GM12878 (cell line): Measurements from ENCODE around the gene ZBED1. TPM values are rescaled to one million over a fixed set of nuclear protein-coding genes. Genes with fewer than 3 reads are reported as not detected.
"Not testable (repeated sequence)": the region's sequence is repeated elsewhere in the genome, so short reads cannot be mapped to it uniquely, and the experiment has no call there.

Source experiments
- ATAC-seq: fragments of 200-7000 bp; cut with Tn5 transposase; 3 replicates; pipeline ENCODE4 v1.9.1; 2020; ENCODE audit warnings: mild to moderate bottlenecking, moderate library complexity
- BruUV-seq: library from RNA; stranded (reverse); fragments of 400-500 nt; replicated peaks from 2 replicates; lab custom pipeline; 2021; lab: Mats Ljungman, UMichigan
- CTCF ChIA-PET: fragments of 300-600 bp; sonication (Branson Sonifier 250); formaldehyde crosslinking; extraction: SDS; loops from one replicate; lab custom pipeline; 2021; ENCODE audit warnings: inconsistent platforms; lab: Yijun Ruan, JAX
- POLR2A ChIA-PET: fragments of 350-600 bp; formaldehyde crosslinking; extraction: SDS; loops from one replicate; lab custom pipeline; 2021; ENCODE audit warnings: inconsistent platforms; lab: Charles Lee
- RAD21 ChIA-PET: fragments of 300-600 bp; sonication (Branson Sonifier 250); formaldehyde crosslinking; loops from one replicate; lab custom pipeline; 2023; ENCODE audit warnings: antibody characterized with exemption; ENCODE audit not compliant: unreplicated experiment; lab: Charles Lee
- SMC1A ChIA-PET: fragments of 300-600 bp; sonication (Branson Sonifier 250); formaldehyde crosslinking; loops from one replicate; lab custom pipeline; 2023; ENCODE audit not compliant: unreplicated experiment, uncharacterized antibody; lab: Charles Lee
- DNase-seq: peaks from one replicate; pipeline ENCODE4 v3.0.0-alpha.2; 2011; ENCODE audit warnings: low read depth, low spot score
- FAIRE-seq: peaks from 3 replicates; lab custom pipeline; 2011; peaks lifted over from hg19 to GRCh38; lab: Jason Lieb, UNC
- H2AFZ ChIP-seq: 2 replicates; pipeline ENCODE4 v1.6.0; 2011; ENCODE audit warnings: low read depth, low read length, control low read depth; ENCODE audit not compliant: control insufficient read depth
- H3K27ac ChIP-seq: 2 replicates; pipeline ENCODE4 v1.5.1; 2011; ENCODE audit warnings: control low read depth; ENCODE audit not compliant: control insufficient read depth, insufficient read depth
- H3K27me3 ChIP-seq, 2 experiments: replicated peaks in 1 of 2; 2 replicates each; pipeline versions ENCODE4 v1.6.0 to v1.6.1; 2011; ENCODE audit warnings: low read length in 1 of 2; ENCODE audit not compliant: control insufficient read depth in 2 of 2, insufficient read depth in 2 of 2
- H3K36me3 ChIP-seq, 2 experiments: 2 replicates each; pipeline ENCODE4 v1.5.1; 2011; ENCODE audit warnings: low read length in 1 of 2; ENCODE audit not compliant: control insufficient read depth in 2 of 2, insufficient read depth in 2 of 2
- H3K4me1 ChIP-seq: 2 replicates; pipeline ENCODE4 v1.6.1; 2011; ENCODE audit warnings: mild to moderate bottlenecking, low read length, moderate library complexity, mixed read lengths; ENCODE audit not compliant: control insufficient read depth, insufficient read depth
- H3K4me2 ChIP-seq: 2 replicates; pipeline ENCODE4 v1.6.0; 2011; ENCODE audit warnings: control low read depth; ENCODE audit not compliant: control insufficient read depth, insufficient read depth
- H3K4me3 ChIP-seq: fragments of 200-600 bp; sonication (generic); 2 replicates; pipeline ENCODE4 v1.5.1; 2016
- H3K79me2 ChIP-seq: 2 replicates; pipeline ENCODE4 v1.6.0; 2011; ENCODE audit warnings: low read length; ENCODE audit not compliant: control insufficient read depth, insufficient read depth
- H3K9ac ChIP-seq: 2 replicates; pipeline ENCODE4 v1.8.0; 2011; ENCODE audit warnings: low read length, control low read depth, mixed read lengths; ENCODE audit not compliant: control insufficient read depth, insufficient read depth
- H3K9me3 ChIP-seq: replicated peaks from 3 replicates; pipeline ENCODE4 v1.5.1; 2011; ENCODE audit warnings: mild to moderate bottlenecking, low read length; ENCODE audit not compliant: control insufficient read depth, insufficient read depth
- H4K20me1 ChIP-seq: 2 replicates; pipeline ENCODE4 v1.6.0; 2011; ENCODE audit not compliant: control insufficient read depth, insufficient read depth
- CBX5 ChIP-seq: sonication (generic); IDR thresholded peaks from 2 replicates; pipeline ENCODE4 v1.6.1; 2016; ENCODE audit warnings: low read depth, moderate library complexity, mild to moderate bottlenecking, inconsistent platforms
- CEBPB ChIP-seq, 2 experiments: fragments of 150-350 bp in 1 of 2; IDR thresholded peaks; 2 replicates each; pipeline ENCODE4 v1.6.1; 2012 to 2014; ENCODE audit warnings: low read depth in 2 of 2, low read length in 2 of 2, borderline replicate concordance in 1 of 2, inconsistent platforms in 1 of 2
- MEF2B ChIP-seq: fragments of 450-650 bp; IDR thresholded peaks from 2 replicates; pipeline ENCODE4 v1.6.1; 2018; ENCODE audit warnings: mild to moderate bottlenecking, moderate library complexity; ENCODE audit not compliant: partially characterized antibody, poor library complexity, severe bottlenecking
- PAX8 ChIP-seq: fragments of 450-650 bp; IDR thresholded peaks from 2 replicates; pipeline ENCODE4 v1.6.1; 2017; ENCODE audit warnings: mild to moderate bottlenecking, moderate library complexity
- ZNF217 ChIP-seq: fragments of 450-650 bp; IDR thresholded peaks from 2 replicates; pipeline ENCODE4 v1.6.1; 2017; ENCODE audit warnings: antibody characterized with exemption, mild to moderate bottlenecking
- WGBS: methylation state at CpG from one replicate; pipeline ENCODE4 v1.1.6; 2016; ENCODE audit warnings: low lambda C conversion rate; ENCODE audit not compliant: insufficient replicate concordance, insufficient coverage; ENCODE audit errors: missing lambda C conversion rate; 5-methylcytosine and 5-hydroxymethylcytosine counted together
- in situ Hi-C: fragments of 300-500 bp; cut with MboI; formaldehyde crosslinking; loops from 9 replicates; pipeline ENCODE4 v1.14.3; 2018; ENCODE audit warnings: mixed read lengths
- intact Hi-C: fragments of 100-400 bp; cut with micrococcal nuclease; formaldehyde crosslinking; loops from one replicate; pipeline ENCODE4 v1.14.2; 2022; ENCODE audit not compliant: unreplicated experiment
- polyA plus RNA-seq, 11 experiments: library from polyadenylated mRNA; depleted of rRNA in 4 of 11; unstranded in 6 of 11; stranded (reverse) in 5 of 11; fragments of >200 nt; fragmentation: Nextera tagmentation in 4 of 11; fragmentation: Illumina TruSeq in 1 of 11; extraction: Ambion mirVana in 4 of 11; extraction: Trizol in 1 of 11; gene quantifications; 1 replicate in 1 of 11; 2 replicates in 10 of 11; pipeline versions ENCODE4 v1.2.1 to v1.2.3, GENCODE V29; 2011 to 2016; ENCODE audit warnings: inconsistent platforms in 2 of 11, missing spikeins in 2 of 11, low read depth in 1 of 11
- total RNA-seq, 4 experiments: library from RNA; depleted of rRNA in 3 of 4; stranded (reverse); fragments of >200 nt in 3 of 4; fragmentation: Illumina TruSeq in 1 of 4; extraction: Trizol in 1 of 4; gene quantifications; 2 replicates each; pipeline versions ENCODE4 v1.2.1 to v1.2.3, GENCODE V29; 2013 to 2021
- TF ChIP-seq, protein P1 (sequence below): IDR thresholded peaks from 2 replicates; pipeline ENCODE4 v1.6.1; 2012; ENCODE audit warnings: low read depth, low read length, improper control_type of control experiment
- TF ChIP-seq, protein P2 (sequence below): IDR thresholded peaks from 2 replicates; pipeline ENCODE4 v1.6.1; 2011; ENCODE audit warnings: low read depth, low read length, improper control_type of control experiment, borderline replicate concordance
- TF ChIP-seq, protein P3 (sequence below): fragments of 450-650 bp; IDR thresholded peaks from 2 replicates; pipeline ENCODE4 v1.6.1; 2018; ENCODE audit warnings: mild to moderate bottlenecking, low read depth, moderate library complexity; ENCODE audit not compliant: partially characterized antibody

The ZBED1 gene
- total and polyA plus RNA-seq, 10 of the 15 experiments (the other 5 are each of a cell fraction or from before 2014, with no cell fraction given): 1.9 to 75.5 (median 40.5) TPM

DNA sequence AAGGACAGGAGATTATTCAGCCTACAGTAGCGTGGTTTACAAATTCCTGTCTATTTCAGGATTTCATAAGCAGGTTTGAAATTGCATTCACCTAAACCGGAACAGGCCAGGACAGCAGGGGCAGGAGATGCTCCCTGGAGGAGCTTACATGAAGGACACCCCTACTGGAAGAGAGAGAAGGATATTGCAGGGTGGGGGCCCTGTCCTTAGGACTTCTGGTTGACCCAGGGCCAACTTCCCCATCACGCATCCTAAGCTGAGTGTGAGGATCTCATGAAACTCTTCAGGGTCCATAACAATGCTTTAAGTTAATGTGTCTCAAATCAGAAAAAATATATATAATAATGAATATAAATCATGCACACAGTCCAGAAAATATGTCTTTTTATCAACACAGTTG, 6.4 kb upstream of the ZBED1 start (continued):
- TF ChIP-seq PAX8 (no peak), CEBPB (IDR thresholded peaks at IDR 0.05; ENCODE audit: borderline replicate concordance in 1 of 2, low read depth in 2 of 2, low read length in 2 of 2) (no peak), CBX5 (no peak), MEF2B (no peak), ZNF217 (no peak)
- TF ChIP-seq, protein P1, sequence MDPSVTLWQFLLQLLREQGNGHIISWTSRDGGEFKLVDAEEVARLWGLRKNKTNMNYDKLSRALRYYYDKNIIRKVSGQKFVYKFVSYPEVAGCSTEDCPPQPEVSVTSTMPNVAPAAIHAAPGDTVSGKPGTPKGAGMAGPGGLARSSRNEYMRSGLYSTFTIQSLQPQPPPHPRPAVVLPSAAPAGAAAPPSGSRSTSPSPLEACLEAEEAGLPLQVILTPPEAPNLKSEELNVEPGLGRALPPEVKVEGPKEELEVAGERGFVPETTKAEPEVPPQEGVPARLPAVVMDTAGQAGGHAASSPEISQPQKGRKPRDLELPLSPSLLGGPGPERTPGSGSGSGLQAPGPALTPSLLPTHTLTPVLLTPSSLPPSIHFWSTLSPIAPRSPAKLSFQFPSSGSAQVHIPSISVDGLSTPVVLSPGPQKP: no peak
- TF ChIP-seq, protein P2, sequence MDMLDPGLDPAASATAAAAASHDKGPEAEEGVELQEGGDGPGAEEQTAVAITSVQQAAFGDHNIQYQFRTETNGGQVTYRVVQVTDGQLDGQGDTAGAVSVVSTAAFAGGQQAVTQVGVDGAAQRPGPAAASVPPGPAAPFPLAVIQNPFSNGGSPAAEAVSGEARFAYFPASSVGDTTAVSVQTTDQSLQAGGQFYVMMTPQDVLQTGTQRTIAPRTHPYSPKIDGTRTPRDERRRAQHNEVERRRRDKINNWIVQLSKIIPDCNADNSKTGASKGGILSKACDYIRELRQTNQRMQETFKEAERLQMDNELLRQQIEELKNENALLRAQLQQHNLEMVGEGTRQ: no peak
- TF ChIP-seq, protein P3, sequence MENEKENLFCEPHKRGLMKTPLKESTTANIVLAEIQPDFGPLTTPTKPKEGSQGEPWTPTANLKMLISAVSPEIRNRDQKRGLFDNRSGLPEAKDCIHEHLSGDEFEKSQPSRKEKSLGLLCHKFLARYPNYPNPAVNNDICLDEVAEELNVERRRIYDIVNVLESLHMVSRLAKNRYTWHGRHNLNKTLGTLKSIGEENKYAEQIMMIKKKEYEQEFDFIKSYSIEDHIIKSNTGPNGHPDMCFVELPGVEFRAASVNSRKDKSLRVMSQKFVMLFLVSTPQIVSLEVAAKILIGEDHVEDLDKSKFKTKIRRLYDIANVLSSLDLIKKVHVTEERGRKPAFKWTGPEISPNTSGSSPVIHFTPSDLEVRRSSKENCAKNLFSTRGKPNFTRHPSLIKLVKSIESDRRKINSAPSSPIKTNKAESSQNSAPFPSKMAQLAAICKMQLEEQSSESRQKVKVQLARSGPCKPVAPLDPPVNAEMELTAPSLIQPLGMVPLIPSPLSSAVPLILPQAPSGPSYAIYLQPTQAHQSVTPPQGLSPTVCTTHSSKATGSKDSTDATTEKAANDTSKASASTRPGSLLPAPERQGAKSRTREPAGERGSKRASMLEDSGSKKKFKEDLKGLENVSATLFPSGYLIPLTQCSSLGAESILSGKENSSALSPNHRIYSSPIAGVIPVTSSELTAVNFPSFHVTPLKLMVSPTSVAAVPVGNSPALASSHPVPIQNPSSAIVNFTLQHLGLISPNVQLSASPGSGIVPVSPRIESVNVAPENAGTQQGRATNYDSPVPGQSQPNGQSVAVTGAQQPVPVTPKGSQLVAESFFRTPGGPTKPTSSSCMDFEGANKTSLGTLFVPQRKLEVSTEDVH: no peak

DNA sequence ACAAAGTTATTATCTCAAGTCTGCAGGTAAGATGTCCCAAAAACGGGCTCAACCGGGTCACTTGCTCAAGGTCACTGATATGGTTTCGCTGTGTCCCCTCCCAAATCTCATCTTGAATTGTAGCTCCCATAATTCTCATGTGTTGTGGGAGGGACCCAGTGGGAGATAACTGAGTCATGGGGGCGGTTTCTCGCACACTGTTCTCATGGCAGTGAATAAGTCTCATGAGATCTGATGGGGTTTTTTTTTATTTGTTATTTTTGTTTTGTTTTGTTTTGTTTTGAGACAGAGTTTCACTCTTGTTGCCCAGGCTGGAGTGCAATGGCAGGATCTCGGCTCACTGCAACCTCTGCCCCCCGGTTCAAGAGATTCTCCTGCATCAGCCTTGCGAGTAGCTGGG, 4.6 kb upstream of the ZBED1 start:
- SMC1A ChIA-PET: not testable (repeated sequence)

More for the DNA sequence above, 4.6 kb upstream of the ZBED1 start:
- BruUV-seq, DNase-seq, ATAC-seq, H2AFZ ChIP-seq, H3K27ac ChIP-seq, RAD21 ChIA-PET, intact Hi-C loops, POLR2A ChIA-PET, H3K9ac ChIP-seq, CTCF ChIA-PET, H3K36me3 ChIP-seq, H3K4me1 ChIP-seq, H3K79me2 ChIP-seq, FAIRE-seq, H3K4me2 ChIP-seq, H3K9me3 ChIP-seq, H3K27me3 ChIP-seq, H3K4me3 ChIP-seq, H4K20me1 ChIP-seq: not testable (repeated sequence)
- in situ Hi-C loops: loop anchor here (10.0 to 25.0 kb wide), 2 partner anchors 851 to 1043 kb away; partner anchors contain the start of gene ASMTL
- 32% methylated on average over 8 of the region's 8 CpGs for WGBS
